Stomach (tissue), 4 donors: Measurements from ENCODE around the gene ADNP2.

Source experiments
- EP300 ChIP-seq: sonication (generic); formaldehyde crosslinking; IDR thresholded peaks from one replicate; pipeline ENCODE4 v1.6.1; 2017; ENCODE audit warnings: antibody characterized with exemption
- POLR2AphosphoS5 ChIP-seq, 3 donors: sonication (generic); formaldehyde crosslinking; IDR thresholded peaks; one replicate each; pipeline ENCODE4 v1.6.1; 2016; ENCODE audit warnings: antibody characterized with exemption in 3 of 3
- TF ChIP-seq, protein P1 (sequence below), 7 experiments: fragments of 450-650 bp in 4 of 7; fragments of 200-600 bp in 3 of 7; sonication (generic) in 3 of 7; IDR thresholded peaks; one replicate each; pipeline ENCODE4 v1.5.1; 2016 to 2019; ENCODE audit warnings: antibody characterized with exemption in 7 of 7, control low read depth in 2 of 7, mild to moderate bottlenecking in 1 of 7

DNA sequence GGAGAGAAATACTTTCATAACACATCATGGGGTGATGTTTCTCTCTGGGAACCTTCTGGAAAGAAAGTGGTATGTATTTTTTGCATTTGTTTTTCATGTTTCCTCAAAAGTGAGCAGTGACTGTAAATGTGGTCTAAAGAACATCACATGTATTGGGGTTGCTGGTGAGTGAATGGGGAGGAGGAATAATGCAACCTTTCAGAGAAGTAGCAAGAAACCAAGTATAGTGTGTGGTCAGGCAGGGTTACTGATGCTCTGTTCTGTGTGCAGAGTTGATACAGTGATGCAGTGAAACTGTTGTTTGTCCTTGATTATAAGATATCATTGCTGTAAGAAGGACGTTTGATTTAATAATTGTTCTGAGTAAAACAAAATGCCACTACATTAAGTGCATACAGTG lies 24.1 kb downstream of the ADNP2 start:
- TF ChIP-seq, protein P1, sequence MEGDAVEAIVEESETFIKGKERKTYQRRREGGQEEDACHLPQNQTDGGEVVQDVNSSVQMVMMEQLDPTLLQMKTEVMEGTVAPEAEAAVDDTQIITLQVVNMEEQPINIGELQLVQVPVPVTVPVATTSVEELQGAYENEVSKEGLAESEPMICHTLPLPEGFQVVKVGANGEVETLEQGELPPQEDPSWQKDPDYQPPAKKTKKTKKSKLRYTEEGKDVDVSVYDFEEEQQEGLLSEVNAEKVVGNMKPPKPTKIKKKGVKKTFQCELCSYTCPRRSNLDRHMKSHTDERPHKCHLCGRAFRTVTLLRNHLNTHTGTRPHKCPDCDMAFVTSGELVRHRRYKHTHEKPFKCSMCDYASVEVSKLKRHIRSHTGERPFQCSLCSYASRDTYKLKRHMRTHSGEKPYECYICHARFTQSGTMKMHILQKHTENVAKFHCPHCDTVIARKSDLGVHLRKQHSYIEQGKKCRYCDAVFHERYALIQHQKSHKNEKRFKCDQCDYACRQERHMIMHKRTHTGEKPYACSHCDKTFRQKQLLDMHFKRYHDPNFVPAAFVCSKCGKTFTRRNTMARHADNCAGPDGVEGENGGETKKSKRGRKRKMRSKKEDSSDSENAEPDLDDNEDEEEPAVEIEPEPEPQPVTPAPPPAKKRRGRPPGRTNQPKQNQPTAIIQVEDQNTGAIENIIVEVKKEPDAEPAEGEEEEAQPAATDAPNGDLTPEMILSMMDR (IDR thresholded peaks at IDR 0.05): no peak
- TF ChIP-seq POLR2AphosphoS5 (IDR thresholded peaks at IDR 0.05): no peak
- no peak for TF ChIP-seq EP300
